NCI-H510A treated with DMSO at 0.1 percent for 48 hours (cell line): ENCODE data around the gene PM20D2.

ENCODE experiments used
- DNase-seq: peaks from one replicate; lab custom pipeline; 2025; lab: John Stamatoyannopoulos, UW

PM20D2 gene

GRCh38 chr6:89204096-89204495 is 58.2 kb downstream of the PM20D2 start:
- DNase-seq, result no peak

GRCh38 chr6:89205819-89206218 is 60.0 kb downstream of the PM20D2 start:
- no peak for DNase-seq

- no peak for DNase-seq
These were observed 62.7 kb downstream of the PM20D2 start for GRCh38 chr6:89208551-89208950.

- no peak for DNase-seq
These were observed 63.6 kb downstream of the PM20D2 start for GRCh38 chr6:89209457-89209856.

GRCh38 chr6:89212472-89212871 is 66.6 kb downstream of the PM20D2 start:
- DNase-seq, result no peak

- DNase-seq, result no peak
These were observed 68.3 kb downstream of the PM20D2 start for GRCh38 chr6:89214197-89214596.
